GM23338 (cell line): ENCODE measurements around the gene BRICD5. TPM values are rescaled to one million over a fixed set of nuclear protein-coding genes. Genes with fewer than 3 reads are reported as not detected.

Experiments used
- ATAC-seq: fragments of 200-7000 bp; cut with Tn5 transposase; 3 replicates; pipeline ENCODE4 v1.9.1; 2020
- DNase-seq: peaks from one replicate; pipeline ENCODE4 v3.0.0-alpha.2; 2015; ENCODE audit warnings: low spot score
- H2AFZ ChIP-seq: fragments of 200-600 bp; sonication (generic); 2 replicates; pipeline ENCODE4 v1.8.0; 2016; ENCODE audit warnings: antibody characterized with exemption, mild to moderate bottlenecking, moderate library complexity
- H3F3A ChIP-seq: fragments of 200-600 bp; sonication (generic); replicated peaks from 2 replicates; pipeline ENCODE4 v1.8.0; 2017; ENCODE audit warnings: antibody characterized with exemption, mixed run types, low read depth
- H3K27ac ChIP-seq: fragments of 200-600 bp; sonication (generic); 2 replicates; pipeline ENCODE4 v1.6.1; 2016; ENCODE audit warnings: low read depth
- H3K27me3 ChIP-seq: fragments of 200-600 bp; sonication (generic); 2 replicates; pipeline ENCODE4 v1.8.0; 2016; ENCODE audit warnings: mild to moderate bottlenecking, mixed run types, moderate library complexity; ENCODE audit not compliant: insufficient read depth
- H3K36me3 ChIP-seq: fragments of 200-600 bp; sonication (generic); 2 replicates; pipeline ENCODE4 v1.8.0; 2016; ENCODE audit warnings: mild to moderate bottlenecking; ENCODE audit not compliant: insufficient read depth
- H3K4me1 ChIP-seq: fragments of 200-600 bp; sonication (generic); 2 replicates; pipeline ENCODE4 v1.8.0; 2016; ENCODE audit warnings: mild to moderate bottlenecking, moderate library complexity; ENCODE audit not compliant: insufficient read depth
- H3K4me2 ChIP-seq: fragments of 200-600 bp; sonication (generic); 2 replicates; pipeline ENCODE4 v1.7.1; 2017; ENCODE audit warnings: mixed run types
- H3K4me3 ChIP-seq: fragments of 200-600 bp; sonication (generic); 2 replicates; pipeline ENCODE4 v1.6.1; 2016; ENCODE audit warnings: mixed run types
- H3K79me2 ChIP-seq: fragments of 200-600 bp; sonication (generic); replicated peaks from 2 replicates; pipeline ENCODE4 v1.8.0; 2017; ENCODE audit warnings: mild to moderate bottlenecking; ENCODE audit not compliant: insufficient read depth
- H3K9me2 ChIP-seq: fragments of 200-600 bp; sonication (generic); 2 replicates; pipeline ENCODE4 v1.8.0; 2017; ENCODE audit not compliant: insufficient read depth
- H4K20me1 ChIP-seq: fragments of 200-600 bp; sonication (generic); replicated peaks from 2 replicates; pipeline ENCODE4 v1.8.0; 2017; ENCODE audit warnings: mild to moderate bottlenecking; ENCODE audit not compliant: insufficient read depth
- H3K27ac Mint-ChIP-seq: 2 replicates; pipeline ENCODE4 v1.8.0; 2020; ENCODE audit warnings: inconsistent platforms, mild to moderate bottlenecking, moderate library complexity, mixed read lengths
- H3K27me3 Mint-ChIP-seq: 3 replicates; pipeline ENCODE4 v1.8.0; 2022; ENCODE audit warnings: low read depth, mild to moderate bottlenecking, moderate library complexity, mixed read lengths, inconsistent platforms; ENCODE audit not compliant: insufficient read depth, poor library complexity
- H3K36me3 Mint-ChIP-seq: 3 replicates; pipeline ENCODE4 v1.8.0; 2021; ENCODE audit warnings: low read depth, mild to moderate bottlenecking, inconsistent platforms, moderate library complexity, mixed read lengths
- H3K4me1 Mint-ChIP-seq: 3 replicates; pipeline ENCODE4 v1.8.0; 2020; ENCODE audit warnings: mild to moderate bottlenecking, inconsistent platforms, mixed read lengths
- H3K4me3 Mint-ChIP-seq: 3 replicates; pipeline ENCODE4 v1.8.0; 2021; ENCODE audit warnings: moderate library complexity, mild to moderate bottlenecking, inconsistent platforms, mixed read lengths
- H3K9me3 Mint-ChIP-seq: 3 replicates; pipeline ENCODE4 v1.8.0; 2020; ENCODE audit warnings: moderate library complexity, mild to moderate bottlenecking, inconsistent platforms, mixed read lengths
- CREB1 ChIP-seq: fragments of 250-450 bp; sonication (Bioruptor Pico); IDR thresholded peaks from 2 replicates; pipeline ENCODE4 v1.5.0; 2020; ENCODE audit warnings: low read depth, mild to moderate bottlenecking, moderate library complexity
- EZH2 ChIP-seq: fragments of 200-600 bp; sonication (generic); IDR thresholded peaks from one replicate; pipeline ENCODE4 v1.8.0; 2017; ENCODE audit warnings: antibody characterized with exemption, mild to moderate bottlenecking, low read depth; ENCODE audit not compliant: unreplicated experiment
- EZH2phosphoT487 ChIP-seq: fragments of 200-600 bp; sonication (generic); IDR thresholded peaks from one replicate; pipeline ENCODE4 v1.8.1; 2018; ENCODE audit warnings: antibody characterized with exemption; ENCODE audit not compliant: unreplicated experiment
- JUNB ChIP-seq: IDR thresholded peaks from one replicate; pipeline ENCODE4 v1.6.1; 2016; ENCODE audit warnings: antibody characterized with exemption; ENCODE audit not compliant: unreplicated experiment
- NANOG ChIP-seq: IDR thresholded peaks from 2 replicates; pipeline ENCODE4 v1.6.1; 2016; ENCODE audit warnings: antibody characterized with exemption, borderline replicate concordance
- POLR2AphosphoS5 ChIP-seq: IDR thresholded peaks from 2 replicates; pipeline ENCODE4 v1.6.1; 2016; ENCODE audit warnings: antibody characterized with exemption, low read depth
- STAT1 ChIP-seq: IDR thresholded peaks from one replicate; pipeline ENCODE4 v1.6.1; 2016; ENCODE audit warnings: antibody characterized with exemption; ENCODE audit not compliant: unreplicated experiment
- ZNF114 ChIP-seq: fragments of 250-450 bp; sonication (Bioruptor Pico); IDR thresholded peaks from 2 replicates; pipeline ENCODE4 v1.5.0; 2020; ENCODE audit warnings: mild to moderate bottlenecking, moderate library complexity
- ZNF331 ChIP-seq: fragments of 250-450 bp; sonication (Bioruptor Pico); IDR thresholded peaks from 2 replicates; pipeline ENCODE4 v1.5.0; 2020; ENCODE audit warnings: low read depth, mild to moderate bottlenecking, moderate library complexity
- polyA plus RNA-seq: library from polyadenylated mRNA; unstranded; fragments of >200 nt; fragmentation: Nextera tagmentation; extraction: Ambion mirVana; gene quantifications from 2 replicates; pipeline ENCODE4 v1.2.1, GENCODE V29; 2016
- total RNA-seq: library from RNA; depleted of rRNA; stranded (reverse); fragments of >200 nt; shearing (Covaris generic); gene quantifications from 2 replicates; pipeline ENCODE4 v1.2.3, GENCODE V29; 2014
- TF ChIP-seq, protein P1 (sequence below): fragments of 250-450 bp; sonication (Bioruptor Pico); IDR thresholded peaks from 2 replicates; pipeline ENCODE4 v1.5.0; 2020; ENCODE audit warnings: mild to moderate bottlenecking, moderate library complexity
- TF ChIP-seq, protein P2 (sequence below): IDR thresholded peaks from 2 replicates; pipeline ENCODE4 v1.6.1; 2016; ENCODE audit warnings: antibody characterized with exemption
- TF ChIP-seq, protein P3 (sequence below): IDR thresholded peaks from one replicate; pipeline ENCODE4 v1.6.1; 2018; ENCODE audit warnings: antibody characterized with exemption; ENCODE audit not compliant: unreplicated experiment
- TF ChIP-seq, protein P4 (sequence below), 2 experiments: fragments of 200-600 bp in 1 of 2; sonication (generic) in 1 of 2; conservative IDR thresholded peaks; 2 replicates each; pipeline versions ENCODE4 v1.5.1 to v1.6.1; 2016 to 2017; ENCODE audit warnings: antibody characterized with exemption in 2 of 2, low read depth in 2 of 2, mild to moderate bottlenecking in 2 of 2, moderate library complexity in 1 of 2

Gene BRICD5
- total and polyA plus RNA-seq, 2 experiments from 2014 or later: 5.3 to 6.3 TPM

DNA sequence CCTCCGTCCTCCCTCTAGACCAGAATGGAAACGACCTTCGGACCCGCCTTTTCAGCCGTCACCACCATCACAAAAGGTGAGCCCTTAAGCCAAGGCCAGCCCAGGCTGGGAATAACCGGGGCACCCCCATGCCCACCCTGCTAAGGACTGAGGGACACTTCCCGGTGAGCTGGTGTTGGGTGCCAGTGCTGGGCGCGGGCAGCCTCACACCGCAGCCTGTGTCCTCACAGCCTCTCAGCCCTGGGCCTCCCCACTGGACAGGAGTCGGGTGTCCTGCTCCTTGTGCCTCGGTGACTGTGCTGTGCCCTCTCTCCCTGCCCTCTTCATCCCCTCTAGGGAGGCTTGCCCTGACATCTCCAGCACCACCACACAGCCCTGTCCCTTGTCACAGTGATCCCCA is 44.8 kb downstream of the BRICD5 start:
- H3K27me3 ChIP-seq: no peaks in the 10 kb centered on the region
- peaks cover 34% of the 10 kb centered on the region for H3K36me3 Mint-ChIP-seq
- no peak overlapping the region for H3K4me2 ChIP-seq
- H3K9me3 Mint-ChIP-seq: no peaks in the 10 kb centered on the region; the same call in 2 of the 3 replicates
- H3K79me2 ChIP-seq: peaks cover 23% of the 10 kb centered on the region
- no peaks in the 10 kb centered on the region for H3K9me2 ChIP-seq
- H3K4me1 Mint-ChIP-seq: peaks cover 2% of the 10 kb centered on the region; the same call in 2 of the 3 replicates
- no peaks in the 10 kb centered on the region; the same call in none of the 2 replicates for H4K20me1 ChIP-seq
- TF ChIP-seq JUNB: no peak
- TF ChIP-seq, protein P1, sequence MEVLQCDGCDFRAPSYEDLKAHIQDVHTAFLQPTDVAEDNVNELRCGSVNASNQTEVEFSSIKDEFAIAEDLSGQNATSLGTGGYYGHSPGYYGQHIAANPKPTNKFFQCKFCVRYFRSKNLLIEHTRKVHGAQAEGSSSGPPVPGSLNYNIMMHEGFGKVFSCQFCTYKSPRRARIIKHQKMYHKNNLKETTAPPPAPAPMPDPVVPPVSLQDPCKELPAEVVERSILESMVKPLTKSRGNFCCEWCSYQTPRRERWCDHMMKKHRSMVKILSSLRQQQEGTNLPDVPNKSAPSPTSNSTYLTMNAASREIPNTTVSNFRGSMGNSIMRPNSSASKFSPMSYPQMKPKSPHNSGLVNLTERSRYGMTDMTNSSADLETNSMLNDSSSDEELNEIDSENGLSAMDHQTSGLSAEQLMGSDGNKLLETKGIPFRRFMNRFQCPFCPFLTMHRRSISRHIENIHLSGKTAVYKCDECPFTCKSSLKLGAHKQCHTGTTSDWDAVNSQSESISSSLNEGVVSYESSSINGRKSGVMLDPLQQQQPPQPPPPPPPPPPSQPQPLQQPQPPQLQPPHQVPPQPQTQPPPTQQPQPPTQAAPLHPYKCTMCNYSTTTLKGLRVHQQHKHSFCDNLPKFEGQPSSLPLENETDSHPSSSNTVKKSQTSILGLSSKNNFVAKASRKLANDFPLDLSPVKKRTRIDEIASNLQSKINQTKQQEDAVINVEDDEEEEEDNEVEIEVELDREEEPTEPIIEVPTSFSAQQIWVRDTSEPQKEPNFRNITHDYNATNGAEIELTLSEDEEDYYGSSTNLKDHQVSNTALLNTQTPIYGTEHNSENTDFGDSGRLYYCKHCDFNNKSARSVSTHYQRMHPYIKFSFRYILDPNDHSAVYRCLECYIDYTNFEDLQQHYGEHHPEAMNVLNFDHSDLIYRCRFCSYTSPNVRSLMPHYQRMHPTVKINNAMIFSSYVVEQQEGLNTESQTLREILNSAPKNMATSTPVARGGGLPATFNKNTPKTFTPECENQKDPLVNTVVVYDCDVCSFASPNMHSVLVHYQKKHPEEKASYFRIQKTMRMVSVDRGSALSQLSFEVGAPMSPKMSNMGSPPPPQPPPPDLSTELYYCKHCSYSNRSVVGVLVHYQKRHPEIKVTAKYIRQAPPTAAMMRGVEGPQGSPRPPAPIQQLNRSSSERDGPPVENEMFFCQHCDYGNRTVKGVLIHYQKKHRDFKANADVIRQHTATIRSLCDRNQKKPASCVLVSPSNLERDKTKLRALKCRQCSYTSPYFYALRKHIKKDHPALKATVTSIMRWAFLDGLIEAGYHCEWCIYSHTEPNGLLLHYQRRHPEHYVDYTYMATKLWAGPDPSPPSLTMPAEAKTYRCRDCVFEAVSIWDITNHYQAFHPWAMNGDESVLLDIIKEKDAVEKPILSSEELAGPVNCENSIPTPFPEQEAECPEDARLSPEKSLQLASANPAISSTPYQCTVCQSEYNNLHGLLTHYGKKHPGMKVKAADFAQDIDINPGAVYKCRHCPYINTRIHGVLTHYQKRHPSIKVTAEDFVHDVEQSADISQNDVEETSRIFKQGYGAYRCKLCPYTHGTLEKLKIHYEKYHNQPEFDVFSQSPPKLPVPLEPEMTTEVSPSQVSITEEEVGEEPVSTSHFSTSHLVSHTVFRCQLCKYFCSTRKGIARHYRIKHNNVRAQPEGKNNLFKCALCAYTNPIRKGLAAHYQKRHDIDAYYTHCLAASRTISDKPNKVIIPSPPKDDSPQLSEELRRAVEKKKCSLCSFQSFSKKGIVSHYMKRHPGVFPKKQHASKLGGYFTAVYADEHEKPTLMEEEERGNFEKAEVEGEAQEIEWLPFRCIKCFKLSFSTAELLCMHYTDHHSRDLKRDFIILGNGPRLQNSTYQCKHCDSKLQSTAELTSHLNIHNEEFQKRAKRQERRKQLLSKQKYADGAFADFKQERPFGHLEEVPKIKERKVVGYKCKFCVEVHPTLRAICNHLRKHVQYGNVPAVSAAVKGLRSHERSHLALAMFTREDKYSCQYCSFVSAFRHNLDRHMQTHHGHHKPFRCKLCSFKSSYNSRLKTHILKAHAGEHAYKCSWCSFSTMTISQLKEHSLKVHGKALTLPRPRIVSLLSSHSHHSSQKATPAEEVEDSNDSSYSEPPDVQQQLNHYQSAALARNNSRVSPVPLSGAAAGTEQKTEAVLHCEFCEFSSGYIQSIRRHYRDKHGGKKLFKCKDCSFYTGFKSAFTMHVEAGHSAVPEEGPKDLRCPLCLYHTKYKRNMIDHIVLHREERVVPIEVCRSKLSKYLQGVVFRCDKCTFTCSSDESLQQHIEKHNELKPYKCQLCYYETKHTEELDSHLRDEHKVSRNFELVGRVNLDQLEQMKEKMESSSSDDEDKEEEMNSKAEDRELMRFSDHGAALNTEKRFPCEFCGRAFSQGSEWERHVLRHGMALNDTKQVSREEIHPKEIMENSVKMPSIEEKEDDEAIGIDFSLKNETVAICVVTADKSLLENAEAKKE (CRISPR knock-in tag): no peak
- TF ChIP-seq EZH2: no peak
- TF ChIP-seq, protein P2, sequence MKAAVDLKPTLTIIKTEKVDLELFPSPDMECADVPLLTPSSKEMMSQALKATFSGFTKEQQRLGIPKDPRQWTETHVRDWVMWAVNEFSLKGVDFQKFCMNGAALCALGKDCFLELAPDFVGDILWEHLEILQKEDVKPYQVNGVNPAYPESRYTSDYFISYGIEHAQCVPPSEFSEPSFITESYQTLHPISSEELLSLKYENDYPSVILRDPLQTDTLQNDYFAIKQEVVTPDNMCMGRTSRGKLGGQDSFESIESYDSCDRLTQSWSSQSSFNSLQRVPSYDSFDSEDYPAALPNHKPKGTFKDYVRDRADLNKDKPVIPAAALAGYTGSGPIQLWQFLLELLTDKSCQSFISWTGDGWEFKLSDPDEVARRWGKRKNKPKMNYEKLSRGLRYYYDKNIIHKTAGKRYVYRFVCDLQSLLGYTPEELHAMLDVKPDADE: no peak
- TF ChIP-seq, protein P3, sequence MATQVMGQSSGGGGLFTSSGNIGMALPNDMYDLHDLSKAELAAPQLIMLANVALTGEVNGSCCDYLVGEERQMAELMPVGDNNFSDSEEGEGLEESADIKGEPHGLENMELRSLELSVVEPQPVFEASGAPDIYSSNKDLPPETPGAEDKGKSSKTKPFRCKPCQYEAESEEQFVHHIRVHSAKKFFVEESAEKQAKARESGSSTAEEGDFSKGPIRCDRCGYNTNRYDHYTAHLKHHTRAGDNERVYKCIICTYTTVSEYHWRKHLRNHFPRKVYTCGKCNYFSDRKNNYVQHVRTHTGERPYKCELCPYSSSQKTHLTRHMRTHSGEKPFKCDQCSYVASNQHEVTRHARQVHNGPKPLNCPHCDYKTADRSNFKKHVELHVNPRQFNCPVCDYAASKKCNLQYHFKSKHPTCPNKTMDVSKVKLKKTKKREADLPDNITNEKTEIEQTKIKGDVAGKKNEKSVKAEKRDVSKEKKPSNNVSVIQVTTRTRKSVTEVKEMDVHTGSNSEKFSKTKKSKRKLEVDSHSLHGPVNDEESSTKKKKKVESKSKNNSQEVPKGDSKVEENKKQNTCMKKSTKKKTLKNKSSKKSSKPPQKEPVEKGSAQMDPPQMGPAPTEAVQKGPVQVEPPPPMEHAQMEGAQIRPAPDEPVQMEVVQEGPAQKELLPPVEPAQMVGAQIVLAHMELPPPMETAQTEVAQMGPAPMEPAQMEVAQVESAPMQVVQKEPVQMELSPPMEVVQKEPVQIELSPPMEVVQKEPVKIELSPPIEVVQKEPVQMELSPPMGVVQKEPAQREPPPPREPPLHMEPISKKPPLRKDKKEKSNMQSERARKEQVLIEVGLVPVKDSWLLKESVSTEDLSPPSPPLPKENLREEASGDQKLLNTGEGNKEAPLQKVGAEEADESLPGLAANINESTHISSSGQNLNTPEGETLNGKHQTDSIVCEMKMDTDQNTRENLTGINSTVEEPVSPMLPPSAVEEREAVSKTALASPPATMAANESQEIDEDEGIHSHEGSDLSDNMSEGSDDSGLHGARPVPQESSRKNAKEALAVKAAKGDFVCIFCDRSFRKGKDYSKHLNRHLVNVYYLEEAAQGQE: no peak
- no peak for TF ChIP-seq ZNF114
- no peak for TF ChIP-seq STAT1
- TF ChIP-seq, protein P4, sequence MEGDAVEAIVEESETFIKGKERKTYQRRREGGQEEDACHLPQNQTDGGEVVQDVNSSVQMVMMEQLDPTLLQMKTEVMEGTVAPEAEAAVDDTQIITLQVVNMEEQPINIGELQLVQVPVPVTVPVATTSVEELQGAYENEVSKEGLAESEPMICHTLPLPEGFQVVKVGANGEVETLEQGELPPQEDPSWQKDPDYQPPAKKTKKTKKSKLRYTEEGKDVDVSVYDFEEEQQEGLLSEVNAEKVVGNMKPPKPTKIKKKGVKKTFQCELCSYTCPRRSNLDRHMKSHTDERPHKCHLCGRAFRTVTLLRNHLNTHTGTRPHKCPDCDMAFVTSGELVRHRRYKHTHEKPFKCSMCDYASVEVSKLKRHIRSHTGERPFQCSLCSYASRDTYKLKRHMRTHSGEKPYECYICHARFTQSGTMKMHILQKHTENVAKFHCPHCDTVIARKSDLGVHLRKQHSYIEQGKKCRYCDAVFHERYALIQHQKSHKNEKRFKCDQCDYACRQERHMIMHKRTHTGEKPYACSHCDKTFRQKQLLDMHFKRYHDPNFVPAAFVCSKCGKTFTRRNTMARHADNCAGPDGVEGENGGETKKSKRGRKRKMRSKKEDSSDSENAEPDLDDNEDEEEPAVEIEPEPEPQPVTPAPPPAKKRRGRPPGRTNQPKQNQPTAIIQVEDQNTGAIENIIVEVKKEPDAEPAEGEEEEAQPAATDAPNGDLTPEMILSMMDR (conservative IDR thresholded peaks at IDR 0.05; ENCODE audit: low read depth in 2 of 2): no peak
- TF ChIP-seq CREB1 (CRISPR knock-in tag): no peak
- TF ChIP-seq ZNF331 (CRISPR knock-in tag): no peak
- no peak for TF ChIP-seq NANOG
- TF ChIP-seq POLR2AphosphoS5: no peak
- TF ChIP-seq EZH2phosphoT487: no peak
- peaks cover 16% of the 10 kb centered on the region for H3K27me3 Mint-ChIP-seq
- no peak overlapping the region for H3K4me3 ChIP-seq
- no peaks in the 10 kb centered on the region; the same call in 1 of the 2 replicates for H3K4me1 ChIP-seq
- peaks cover 13% of the 10 kb centered on the region; the same call in 1 of the 2 replicates for H3F3A ChIP-seq
- ATAC-seq (no peak), DNase-seq (no peak)
- no peak overlapping the region for H3K27ac ChIP-seq
- no peak overlapping the region; the same call in 2 of the 3 replicates for H3K4me3 Mint-ChIP-seq
- H3K36me3 ChIP-seq: peaks cover 4% of the 10 kb centered on the region; the same call in 1 of the 2 replicates
- H2AFZ ChIP-seq: no peak overlapping the region
- H3K27ac Mint-ChIP-seq: no peak overlapping the region
